B cell (primary cell): ENCODE results near the gene SMIM45.

Experiments used
- CTCF ChIP-seq: fragments of 200-600 bp; IDR thresholded peaks from one replicate; pipeline ENCODE4 v1.8.0; 2022; ENCODE audit warnings: antibody characterized with exemption, mild to moderate bottlenecking
- EZH2 ChIP-seq: IDR thresholded peaks from 2 replicates; pipeline ENCODE4 v1.6.1; 2012; ENCODE audit warnings: borderline replicate concordance, low read depth, mild to moderate bottlenecking, moderate library complexity, low read length; ENCODE audit not compliant: insufficient read depth, poor library complexity, severe bottlenecking

- TF ChIP-seq EZH2 (no peak), CTCF (no peak)
These were observed 37.3 kb upstream of the SMIM45 start for GRCh38 chr22:41914611-41915034.
